NCI-H187 (cell line): ENCODE data around the gene PRKAA2.
"Not testable (repeated sequence)": the region's sequence is repeated elsewhere in the genome, so short reads cannot be mapped to it uniquely, and the experiment has no call there.

Experiments used
- DNase-seq, 2 experiments: peaks; one replicate each; lab custom pipeline; 2025; lab: John Stamatoyannopoulos, UW

PRKAA2 gene

DNA sequence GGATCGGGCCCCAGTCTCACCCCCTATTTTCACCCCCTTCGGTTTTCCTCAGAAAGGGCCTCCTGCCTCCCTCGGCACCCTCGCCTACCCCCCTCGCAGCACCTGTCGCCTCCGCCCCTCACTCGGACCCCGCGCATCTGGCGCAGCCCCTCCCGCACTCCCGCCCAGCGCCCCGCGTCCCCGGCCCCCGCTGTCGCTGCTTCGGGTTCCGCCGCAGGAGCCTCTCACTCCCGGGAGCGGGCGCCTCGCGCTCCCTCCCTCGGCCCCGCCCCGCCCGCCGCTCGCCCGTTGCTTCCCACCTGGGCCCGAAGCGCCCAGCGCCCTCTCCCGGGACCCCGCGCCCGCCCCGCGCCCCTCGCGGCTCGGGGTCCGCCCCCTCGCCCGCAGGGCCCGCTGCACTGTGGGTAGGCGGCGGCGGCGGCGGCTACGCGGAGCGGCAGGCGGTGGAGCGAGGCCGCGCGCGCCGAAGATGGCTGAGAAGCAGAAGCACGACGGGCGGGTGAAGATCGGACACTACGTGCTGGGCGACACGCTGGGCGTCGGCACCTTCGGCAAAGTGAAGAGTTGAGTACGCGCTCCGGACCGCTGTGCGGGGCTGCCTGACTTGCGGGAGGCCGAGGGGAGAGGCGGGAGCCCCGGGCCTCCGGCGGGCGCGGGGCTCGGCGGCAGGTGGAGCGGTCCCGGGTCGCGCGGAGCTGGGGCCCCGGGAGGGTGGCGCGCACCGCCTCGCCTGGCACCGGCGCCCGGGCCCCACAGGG lies at the start of gene PRKAA2:
TSS of gene PRKAA2 (plus strand) at position 396 of the 758 bp plus-strand sequence. CDS start at position 470, 74 bp downstream.
- peak in 1 of 2 experiments; percentile 17 for DNase-seq

DNA sequence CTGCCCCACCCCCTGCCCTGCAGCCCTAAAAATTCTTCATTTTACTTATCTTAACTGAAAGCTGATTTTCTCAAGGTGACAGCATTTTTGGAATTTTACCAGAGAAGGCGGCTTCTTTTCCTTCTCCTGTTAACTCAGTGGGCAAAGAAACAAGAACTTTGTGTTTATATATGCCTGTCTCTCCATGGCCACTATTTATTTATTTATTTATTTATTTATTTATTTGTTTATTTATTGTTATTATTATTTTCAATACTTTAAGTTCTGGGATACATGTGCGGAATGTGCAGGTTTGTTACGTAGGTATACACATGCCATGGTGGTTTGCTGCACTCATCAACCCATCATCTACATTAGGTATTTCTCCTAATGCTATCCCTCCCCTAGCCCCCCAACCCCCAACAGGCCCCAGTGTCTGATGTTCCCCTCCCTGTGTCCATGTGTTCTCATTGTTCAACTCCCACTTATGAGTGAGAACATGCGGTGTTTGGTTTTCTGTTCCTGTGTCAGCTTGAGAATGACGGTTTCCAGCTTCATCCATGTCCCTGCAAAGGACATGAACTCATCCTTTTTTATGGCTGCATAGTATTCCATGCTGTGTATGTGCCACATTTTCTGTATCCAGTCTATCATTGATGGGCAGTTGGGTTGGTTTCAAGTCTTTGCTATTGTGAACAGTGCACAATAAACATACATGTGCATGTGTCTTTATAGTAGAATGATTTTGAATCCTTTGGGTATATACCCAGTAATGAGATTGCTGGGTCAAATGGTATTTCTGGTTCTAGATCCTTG lies 49.5 kb upstream of the PRKAA2 start:
- DNase-seq, result not testable (repeated sequence)

DNA sequence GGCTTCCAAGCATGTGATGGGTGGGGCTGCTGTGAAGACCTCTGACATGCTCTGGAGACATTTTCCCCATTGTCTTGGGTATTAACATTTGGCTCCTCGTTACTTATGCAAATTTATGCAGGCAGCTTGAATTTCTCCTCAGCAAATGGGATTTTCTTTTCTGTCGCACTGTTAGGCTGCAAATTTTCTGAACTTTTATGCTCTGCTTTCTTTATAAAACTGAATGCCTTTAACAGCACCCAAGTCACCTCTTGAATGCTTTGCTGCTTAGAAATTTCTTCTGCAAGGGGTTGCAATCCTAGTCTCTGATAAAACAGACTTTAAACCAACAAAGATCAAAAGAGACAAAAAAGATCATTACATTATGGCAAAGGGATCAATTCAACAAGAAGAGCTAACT lies 35.0 kb upstream of the PRKAA2 start:
- not testable (repeated sequence) for DNase-seq

- not testable (repeated sequence) for DNase-seq
Observed at GRCh38 chr1:56610770-56611169, 34.3 kb upstream of the PRKAA2 start.

DNA sequence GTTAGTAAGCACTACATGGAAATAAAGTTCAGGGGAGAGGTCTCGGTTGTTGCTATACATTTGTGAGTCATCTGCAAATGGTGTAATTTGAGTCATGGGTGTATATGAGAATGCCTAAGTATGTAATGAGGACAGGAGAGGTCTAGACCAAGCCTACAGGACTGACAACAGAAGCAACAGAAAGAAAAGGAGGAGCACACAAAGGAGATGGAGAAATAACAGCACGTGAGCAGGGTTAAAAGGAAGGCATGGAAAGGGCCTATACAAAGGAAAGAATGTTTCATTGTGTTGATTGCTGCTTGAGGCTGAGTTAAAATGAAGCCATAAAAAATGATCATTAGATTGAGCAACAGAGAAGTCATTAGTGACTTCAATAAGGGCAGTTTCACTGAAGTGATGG lies 28.0 kb upstream of the PRKAA2 start:
- DNase-seq, result no peak

- no peak for DNase-seq
Observed at GRCh38 chr1:56625819-56626440, 19.2 kb upstream of the PRKAA2 start.

GRCh38 chr1:56626546-56626945 lies 18.6 kb upstream of the PRKAA2 start:
- DNase-seq, result no peak

- no peak for DNase-seq
Observed at GRCh38 chr1:56627019-56627635, 18.0 kb upstream of the PRKAA2 start.

DNA sequence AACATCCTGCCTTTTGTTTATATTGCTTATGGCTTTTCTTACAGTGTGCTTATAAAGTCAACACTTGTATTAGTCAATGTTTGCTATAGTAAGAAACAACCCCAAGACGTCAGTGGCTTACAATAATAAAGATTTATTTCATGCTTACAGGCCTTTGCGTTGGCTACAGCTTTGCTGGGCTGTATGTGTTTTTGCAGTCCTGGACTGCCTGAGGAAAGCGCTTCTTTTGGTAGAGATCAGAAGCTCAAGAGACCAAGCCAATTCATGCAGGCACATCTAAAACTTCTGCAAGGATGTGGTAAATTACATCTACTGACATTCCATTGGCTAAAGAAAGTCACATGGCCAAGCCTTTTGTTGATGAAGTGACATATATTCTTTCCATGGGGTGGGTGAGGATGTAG lies 17.5 kb upstream of the PRKAA2 start:
- DNase-seq, result no peak

- no peak for DNase-seq
Observed at GRCh38 chr1:56630786-56631185, 14.3 kb upstream of the PRKAA2 start.

DNA sequence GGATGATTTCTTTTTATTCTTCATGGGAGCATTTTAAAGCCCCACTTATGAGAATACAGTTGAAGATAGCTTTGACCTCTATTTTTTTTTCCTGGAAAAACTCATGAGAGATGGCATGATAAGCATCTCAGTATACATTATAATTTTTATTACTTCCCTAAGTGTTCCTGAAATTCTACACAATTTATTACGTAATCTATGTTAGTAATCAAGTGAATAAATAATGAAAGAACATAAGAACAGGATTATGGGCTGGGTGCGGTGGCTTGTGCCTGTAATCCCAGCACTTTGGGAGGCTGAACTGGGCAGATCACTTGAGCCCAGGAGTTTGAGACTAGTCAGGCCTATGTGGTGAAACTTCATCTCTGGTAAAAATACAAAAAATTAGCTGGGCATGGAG lies 13.2 kb upstream of the PRKAA2 start:
- DNase-seq, result no peak

- DNase-seq, result no peak
Observed at GRCh38 chr1:56634981-56635380, 10.1 kb upstream of the PRKAA2 start.

GRCh38 chr1:56638248-56638647 lies 6.9 kb upstream of the PRKAA2 start:
- DNase-seq, result no peak

DNA sequence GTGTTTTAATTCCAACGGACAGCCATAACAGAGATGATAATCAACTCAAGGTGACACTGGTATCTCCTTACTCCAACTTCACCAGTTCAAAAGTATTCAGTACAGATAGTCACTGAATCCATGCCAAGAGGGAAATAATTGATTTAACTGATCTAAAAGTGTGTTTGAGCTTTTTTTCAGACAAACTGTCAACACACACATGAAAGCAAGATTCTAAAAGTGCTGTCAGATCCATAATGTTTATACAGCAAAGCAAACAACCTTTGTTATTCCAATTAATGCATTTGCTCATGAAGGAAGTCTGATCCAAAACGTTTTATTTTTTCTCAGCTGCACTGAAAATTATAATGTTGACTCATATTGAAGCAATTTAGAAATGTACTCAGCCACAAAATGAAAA lies 5.9 kb upstream of the PRKAA2 start:
- DNase-seq, result no peak

DNA sequence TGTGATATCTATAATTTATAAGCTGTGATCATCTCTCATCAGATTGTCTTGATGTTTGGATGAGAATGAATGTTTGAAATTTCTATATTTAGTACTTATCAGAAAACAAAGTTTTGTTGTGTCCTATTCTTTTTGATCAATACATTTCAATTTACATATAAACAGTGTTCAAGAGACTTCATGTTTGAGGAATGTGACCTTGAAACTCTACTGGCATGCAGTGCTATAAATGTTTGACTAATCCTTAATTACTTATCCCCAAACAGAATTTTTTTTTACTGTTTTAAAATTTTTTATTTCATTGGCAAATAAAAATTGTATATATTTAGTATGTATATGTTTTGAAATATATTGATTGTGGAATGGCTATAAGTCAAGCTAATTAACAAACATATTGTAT lies 1.5 kb upstream of the PRKAA2 start:
- no peak for DNase-seq

DNA sequence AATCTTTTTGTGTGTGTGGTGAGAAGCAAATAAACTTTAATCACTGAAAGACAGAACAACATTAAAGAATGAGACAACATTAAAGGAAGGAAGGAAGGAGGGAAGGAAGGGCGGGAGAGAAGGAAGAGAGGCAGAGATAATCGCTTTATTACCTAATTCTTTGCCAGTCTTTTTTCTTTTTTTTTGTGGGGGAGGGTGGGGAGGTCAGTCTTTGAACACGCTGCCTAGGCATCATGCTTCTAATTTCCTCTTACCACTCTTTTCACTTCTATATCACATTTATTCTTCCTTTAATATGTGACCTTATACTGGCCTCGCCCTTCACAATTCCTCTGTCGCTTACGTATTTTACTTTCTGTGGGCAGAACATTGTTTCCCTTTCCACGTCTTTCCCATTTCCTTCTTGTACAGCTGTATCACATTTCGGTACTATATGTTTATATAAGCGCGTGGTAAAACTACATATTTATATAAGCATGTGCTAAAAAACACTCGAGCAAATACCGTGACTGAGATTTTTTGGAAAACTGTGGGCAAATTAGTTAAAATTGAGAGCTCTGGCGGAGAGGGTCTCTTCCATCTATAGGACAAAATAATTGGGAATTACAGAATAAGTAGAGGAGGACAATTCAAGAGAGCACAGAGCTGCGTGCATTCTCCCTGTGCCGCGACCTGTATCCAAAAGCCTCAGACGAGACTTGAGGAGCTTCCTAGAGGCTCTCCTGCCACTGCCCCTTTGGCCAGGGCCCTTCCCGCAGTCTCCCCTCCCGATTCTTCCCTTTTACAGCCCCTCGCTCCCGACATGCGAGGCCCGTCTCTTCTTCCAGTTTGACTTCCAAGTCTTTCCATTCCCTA lies 823 bp upstream of the PRKAA2 start:
- no peak for DNase-seq

- DNase-seq, result peak in 1 of 2 experiments; percentile 9
Observed at GRCh38 chr1:56645677-56646305, 677 bp downstream of the PRKAA2 start.

DNA sequence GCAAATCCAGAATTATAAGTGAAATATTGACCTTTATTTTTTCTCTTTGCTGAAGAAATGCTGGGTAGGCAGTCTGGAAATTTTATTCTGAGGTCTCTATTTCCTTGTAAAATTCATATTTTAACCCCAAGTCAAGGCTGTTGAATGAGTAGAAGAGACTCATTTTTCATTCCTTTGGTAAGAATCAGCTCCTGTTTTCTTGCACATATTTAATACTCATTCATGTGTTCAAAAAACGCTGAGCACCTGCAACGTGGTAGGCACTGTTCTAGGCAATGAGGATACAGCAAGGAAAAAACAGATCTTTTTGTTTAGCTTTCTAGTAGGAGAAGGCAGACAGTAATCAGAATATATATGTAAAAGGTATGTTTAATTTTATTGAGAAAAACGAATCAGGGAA lies 1.5 kb downstream of the PRKAA2 start:
- no peak for DNase-seq

- no peak for DNase-seq
Observed at GRCh38 chr1:56647106-56647505, 2.0 kb downstream of the PRKAA2 start.

DNA sequence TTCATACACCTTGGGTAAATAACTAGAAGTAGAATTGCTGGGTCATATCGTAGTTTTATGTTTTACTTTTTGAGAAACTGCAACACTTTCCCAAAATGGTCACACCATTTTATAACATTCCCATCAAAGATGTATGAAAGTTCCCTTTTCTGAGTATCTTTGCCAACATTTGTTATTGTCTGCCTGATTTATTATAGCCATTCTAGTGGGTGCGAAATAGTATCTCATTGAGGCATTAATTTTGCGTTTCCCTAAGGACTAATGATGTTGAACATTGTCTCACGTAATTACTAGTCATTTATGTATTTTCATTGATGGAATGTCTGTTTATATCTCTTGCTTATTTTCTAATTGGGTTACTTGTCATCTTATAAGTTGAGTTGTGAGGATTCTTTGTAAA lies 3.4 kb downstream of the PRKAA2 start:
- no peak for DNase-seq
